Testis (tissue), 2 donors: ENCODE data around the gene HOXC12.

Source experiments
- CTCF ChIP-seq, 3 experiments: fragments of 450-650 bp in 2 of 3; fragments of 200-600 bp in 1 of 3; sonication (generic) in 1 of 3; IDR thresholded peaks; one replicate each; pipeline ENCODE4 v1.5.1; 2016 to 2019; ENCODE audit warnings: antibody characterized with exemption in 3 of 3, mild to moderate bottlenecking in 2 of 3, moderate library complexity in 1 of 3
- POLR2A ChIP-seq: fragments of 450-650 bp; IDR thresholded peaks from one replicate; pipeline ENCODE4 v1.6.1; 2017; ENCODE audit warnings: antibody characterized with exemption, mild to moderate bottlenecking, moderate library complexity

- TF ChIP-seq CTCF (IDR thresholded peaks at IDR 0.05), result no peak
- TF ChIP-seq POLR2A, result no peak
These were observed 503 bp downstream of the HOXC12 start for GRCh38 chr12:53955036-53955775.
